Smooth muscle cell (in vitro differentiated cells): ENCODE data around the gene GPATCH2L. TPM values are rescaled to one million over a fixed set of nuclear protein-coding genes. Genes with fewer than 3 reads are reported as not detected.

Experiments used
- DNase-seq: peaks from one replicate; lab custom pipeline; 2025; ENCODE audit not compliant: unreplicated experiment; lab: John Stamatoyannopoulos, UW
- H2AFZ ChIP-seq: fragments of 200-600 bp; sonication (generic); 2 replicates; pipeline ENCODE4 v1.6.0; 2016; ENCODE audit warnings: antibody characterized with exemption, low read depth, mild to moderate bottlenecking
- H3F3A ChIP-seq: fragments of 200-600 bp; sonication (generic); 2 replicates; pipeline ENCODE4 v1.6.0; 2017; ENCODE audit warnings: antibody characterized with exemption, low read depth
- H3K27ac ChIP-seq: fragments of 200-600 bp; sonication (generic); 2 replicates; pipeline ENCODE4 v1.5.1; 2016; ENCODE audit warnings: low read depth, mild to moderate bottlenecking
- H3K27me3 ChIP-seq: fragments of 200-600 bp; sonication (generic); 2 replicates; pipeline ENCODE4 v1.6.1; 2016; ENCODE audit warnings: low read depth, mild to moderate bottlenecking
- H3K36me3 ChIP-seq: fragments of 200-600 bp; sonication (generic); 2 replicates; pipeline ENCODE4 v1.5.1; 2016; ENCODE audit warnings: low read depth
- H3K4me1 ChIP-seq: fragments of 200-600 bp; sonication (generic); 2 replicates; pipeline ENCODE4 v1.5.1; 2016; ENCODE audit warnings: low read depth
- H3K4me2 ChIP-seq: fragments of 200-600 bp; sonication (generic); 2 replicates; pipeline ENCODE4 v1.6.0; 2016; ENCODE audit warnings: mild to moderate bottlenecking
- H3K4me3 ChIP-seq: fragments of 200-600 bp; sonication (generic); 2 replicates; pipeline ENCODE4 v1.5.1; 2016; ENCODE audit warnings: mild to moderate bottlenecking
- H3K79me2 ChIP-seq: fragments of 200-600 bp; sonication (generic); 2 replicates; pipeline ENCODE4 v1.6.0; 2016; ENCODE audit warnings: low read depth, mild to moderate bottlenecking
- H3K9ac ChIP-seq: fragments of 200-600 bp; sonication (generic); 2 replicates; pipeline ENCODE4 v1.6.0; 2016; ENCODE audit warnings: low read depth
- H3K9me3 ChIP-seq: fragments of 200-600 bp; sonication (generic); replicated peaks from 2 replicates; pipeline ENCODE4 v1.5.1; 2016; ENCODE audit warnings: low read depth
- H4K20me1 ChIP-seq: fragments of 200-600 bp; sonication (generic); 2 replicates; pipeline ENCODE4 v1.6.0; 2016; ENCODE audit warnings: low read depth
- CTCF ChIP-seq: fragments of 200-600 bp; sonication (generic); IDR thresholded peaks from 2 replicates; pipeline ENCODE4 v1.5.1; 2017; ENCODE audit warnings: borderline replicate concordance, mild to moderate bottlenecking, antibody characterized with exemption; ENCODE audit not compliant: insufficient read depth, poor library complexity, severe bottlenecking
- WGBS: methylation state at CpG from one replicate; pipeline ENCODE4 v1.1.7; 2016; ENCODE audit warnings: low lambda C conversion rate; 5-methylcytosine and 5-hydroxymethylcytosine counted together
- polyA plus RNA-seq: library from polyadenylated mRNA; unstranded; fragments of >200 nt; fragmentation: Nextera tagmentation; extraction: Ambion mirVana; gene quantifications from 2 replicates; pipeline ENCODE4 v1.2.1, GENCODE V29; 2016
- total RNA-seq: library from RNA; depleted of rRNA; stranded (reverse); fragments of >200 nt; gene quantifications from 2 replicates; pipeline ENCODE4 v1.2.3, GENCODE V29; 2014

GPATCH2L gene
- total and polyA plus RNA-seq, 2 experiments from 2014 or later, result 14.5 to 53.4 TPM

- DNase-seq, result no peak
- Histone ChIP-seq H3K27ac (no peak overlapping the region), H4K20me1 (peaks cover 10% of the 10 kb centered on the region), H2AFZ (no peak overlapping the region), H3K4me1 (no peaks in the 10 kb centered on the region), H3K27me3 (no peaks in the 10 kb centered on the region), H3K79me2 (no peaks in the 10 kb centered on the region), H3K36me3 (peaks cover 3% of the 10 kb centered on the region), H3K4me3 (no peak overlapping the region), H3F3A (no peaks in the 10 kb centered on the region), H3K9me3 (no peaks in the 10 kb centered on the region), H3K4me2 (no peak overlapping the region), H3K9ac (no peak overlapping the region)
- WGBS, result 88% methylated on average over 5 of the region's 5 CpGs
- TF ChIP-seq CTCF, result no peak
Measured at GRCh38 chr14:76204461-76205230, 52.9 kb downstream of the GPATCH2L start.

- no peaks in the 10 kb centered on the region for H3F3A ChIP-seq
- peaks cover 10% of the 10 kb centered on the region for H4K20me1 ChIP-seq
- no peaks in the 10 kb centered on the region for H3K27me3 ChIP-seq
- no peak for TF ChIP-seq CTCF
- H2AFZ ChIP-seq, result no peak overlapping the region
- no peak overlapping the region for H3K27ac ChIP-seq
- WGBS, result 97% methylated on average over 5 of the region's 5 CpGs
- no peak for DNase-seq
- H3K36me3 ChIP-seq, result no peaks in the 10 kb centered on the region
- no peaks in the 10 kb centered on the region for H3K79me2 ChIP-seq
- no peak overlapping the region for H3K4me3 ChIP-seq
- H3K9me3 ChIP-seq, result no peaks in the 10 kb centered on the region
- no peak overlapping the region for H3K9ac ChIP-seq
- no peak overlapping the region for H3K4me2 ChIP-seq
- no peaks in the 10 kb centered on the region for H3K4me1 ChIP-seq
Measured at GRCh38 chr14:76205708-76206107, 54.0 kb downstream of the GPATCH2L start.

- no peaks in the 10 kb centered on the region for H3K27me3 ChIP-seq
- no peaks in the 10 kb centered on the region for H3K4me1 ChIP-seq
- WGBS, result 50% methylated on average over 5 of the region's 5 CpGs
- H3K36me3 ChIP-seq, result no peaks in the 10 kb centered on the region
- no peak overlapping the region for H3K27ac ChIP-seq
- DNase-seq, result no peak
- no peak for TF ChIP-seq CTCF
- H3F3A ChIP-seq, result no peaks in the 10 kb centered on the region
- H4K20me1 ChIP-seq, result peaks cover 5% of the 10 kb centered on the region
- H3K4me3 ChIP-seq, result no peak overlapping the region
- no peak overlapping the region for H2AFZ ChIP-seq
- H3K4me2 ChIP-seq, result no peak overlapping the region
- no peak overlapping the region for H3K9ac ChIP-seq
- no peaks in the 10 kb centered on the region for H3K9me3 ChIP-seq
- H3K79me2 ChIP-seq, result no peaks in the 10 kb centered on the region
Measured at GRCh38 chr14:76208340-76208739, 56.6 kb downstream of the GPATCH2L start.

GRCh38 chr14:76212242-76212641, 60.5 kb downstream of the GPATCH2L start:
- H4K20me1 ChIP-seq, result no peaks in the 10 kb centered on the region
- H3K27me3 ChIP-seq, result no peaks in the 10 kb centered on the region
- H3K9me3 ChIP-seq, result no peaks in the 10 kb centered on the region
- TF ChIP-seq CTCF, result no peak
- DNase-seq, result no peak
- no peak overlapping the region for H3K9ac ChIP-seq
- H3K27ac ChIP-seq, result no peak overlapping the region
- H3K4me2 ChIP-seq, result no peak overlapping the region
- no peaks in the 10 kb centered on the region for H3K36me3 ChIP-seq
- no peaks in the 10 kb centered on the region for H3K4me1 ChIP-seq
- H3K79me2 ChIP-seq, result no peaks in the 10 kb centered on the region
- 92% methylated on average over 3 of the region's 3 CpGs for WGBS
- no peak overlapping the region for H2AFZ ChIP-seq
- no peaks in the 10 kb centered on the region for H3F3A ChIP-seq
- no peak overlapping the region for H3K4me3 ChIP-seq
